Tibial nerve (tissue), 3 donors: ENCODE results near the gene AK8.

ENCODE experiments used
- POLR2A ChIP-seq, 2 donors: fragments of 450-650 bp; IDR thresholded peaks; one replicate each; pipeline ENCODE4 v1.6.1; 2017; ENCODE audit warnings: antibody characterized with exemption in 2 of 2, mild to moderate bottlenecking in 2 of 2, moderate library complexity in 2 of 2
- TF ChIP-seq, protein P1 (sequence below), 5 experiments: fragments of 200-600 bp in 3 of 5; fragments of 450-650 bp in 2 of 5; sonication (generic) in 3 of 5; IDR thresholded peaks; one replicate each; pipeline ENCODE4 v1.5.1; 2016 to 2019; ENCODE audit warnings: antibody characterized with exemption in 5 of 5, mild to moderate bottlenecking in 3 of 5, moderate library complexity in 2 of 5

GRCh38 chr9:132825430-132825829 lies 52.7 kb downstream of the AK8 start:
- TF ChIP-seq, protein P1, sequence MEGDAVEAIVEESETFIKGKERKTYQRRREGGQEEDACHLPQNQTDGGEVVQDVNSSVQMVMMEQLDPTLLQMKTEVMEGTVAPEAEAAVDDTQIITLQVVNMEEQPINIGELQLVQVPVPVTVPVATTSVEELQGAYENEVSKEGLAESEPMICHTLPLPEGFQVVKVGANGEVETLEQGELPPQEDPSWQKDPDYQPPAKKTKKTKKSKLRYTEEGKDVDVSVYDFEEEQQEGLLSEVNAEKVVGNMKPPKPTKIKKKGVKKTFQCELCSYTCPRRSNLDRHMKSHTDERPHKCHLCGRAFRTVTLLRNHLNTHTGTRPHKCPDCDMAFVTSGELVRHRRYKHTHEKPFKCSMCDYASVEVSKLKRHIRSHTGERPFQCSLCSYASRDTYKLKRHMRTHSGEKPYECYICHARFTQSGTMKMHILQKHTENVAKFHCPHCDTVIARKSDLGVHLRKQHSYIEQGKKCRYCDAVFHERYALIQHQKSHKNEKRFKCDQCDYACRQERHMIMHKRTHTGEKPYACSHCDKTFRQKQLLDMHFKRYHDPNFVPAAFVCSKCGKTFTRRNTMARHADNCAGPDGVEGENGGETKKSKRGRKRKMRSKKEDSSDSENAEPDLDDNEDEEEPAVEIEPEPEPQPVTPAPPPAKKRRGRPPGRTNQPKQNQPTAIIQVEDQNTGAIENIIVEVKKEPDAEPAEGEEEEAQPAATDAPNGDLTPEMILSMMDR (IDR thresholded peaks at IDR 0.05) = no peak
- no peak for TF ChIP-seq POLR2A (IDR thresholded peaks at IDR 0.05)
